HUES48 (cell line): ENCODE data around the gene RAE1.
A peak's percentile ranks its signal among the peaks of the same experiment; 100 is the strongest.

ENCODE experiments used
- H3K27ac ChIP-seq: one replicate; pipeline ENCODE4 v1.7.0; 2013; ENCODE audit warnings: low read depth, low read length, inconsistent platforms
- H3K27me3 ChIP-seq: 2 replicates; pipeline ENCODE4 v1.6.1; 2013; ENCODE audit warnings: mild to moderate bottlenecking, low read length; ENCODE audit not compliant: control insufficient read depth, insufficient read depth
- H3K36me3 ChIP-seq: 2 replicates; pipeline ENCODE4 v1.6.1; 2013; ENCODE audit warnings: low read length; ENCODE audit not compliant: control insufficient read depth, insufficient read depth
- H3K4me1 ChIP-seq: 2 replicates; pipeline ENCODE4 v1.6.1; 2013; ENCODE audit warnings: mild to moderate bottlenecking, low read length; ENCODE audit not compliant: control insufficient read depth, insufficient read depth
- H3K4me3 ChIP-seq: 2 replicates; pipeline ENCODE4 v1.5.1; 2013; ENCODE audit warnings: mild to moderate bottlenecking, low read depth, low read length
- H3K9ac ChIP-seq: 2 replicates; pipeline ENCODE4 v1.6.1; 2013; ENCODE audit warnings: mild to moderate bottlenecking, low read depth, low read length, moderate library complexity
- H3K9me3 ChIP-seq: 2 replicates; pipeline ENCODE4 v1.6.1; 2013; ENCODE audit warnings: low read length; ENCODE audit not compliant: control insufficient read depth, insufficient read depth

Gene RAE1

GRCh38 chr20:57404006-57404405 is 53.0 kb downstream of the RAE1 start:
- Histone ChIP-seq H3K4me3 (no peak overlapping the region), H3K9ac (no peak overlapping the region), H3K27me3 (no peaks in the 10 kb centered on the region), H3K9me3 (no peaks in the 10 kb centered on the region), H3K36me3 (peaks cover 91% of the 10 kb centered on the region), H3K4me1 (no peaks in the 10 kb centered on the region), H3K27ac (no peak overlapping the region)

- H3K9me3 ChIP-seq = no peaks in the 10 kb centered on the region
- H3K4me3 ChIP-seq = no peak overlapping the region
- no peaks in the 10 kb centered on the region for H3K27me3 ChIP-seq
- H3K27ac ChIP-seq = no peak overlapping the region
- H3K36me3 ChIP-seq = peaks cover 91% of the 10 kb centered on the region
- no peaks in the 10 kb centered on the region for H3K4me1 ChIP-seq
- H3K9ac ChIP-seq = no peak overlapping the region
These were observed 53.5 kb downstream of the RAE1 start for GRCh38 chr20:57404419-57405072.

- peaks cover 86% of the 10 kb centered on the region for H3K36me3 ChIP-seq
- H3K9me3 ChIP-seq = no peaks in the 10 kb centered on the region
- H3K27me3 ChIP-seq = no peaks in the 10 kb centered on the region
- no peak overlapping the region for H3K4me3 ChIP-seq
- H3K4me1 ChIP-seq = no peaks in the 10 kb centered on the region
- H3K27ac ChIP-seq = no peak overlapping the region
- H3K9ac ChIP-seq = no peak overlapping the region
These were observed 54.4 kb downstream of the RAE1 start for GRCh38 chr20:57405236-57406016.

GRCh38 chr20:57407541-57407956 is 56.5 kb downstream of the RAE1 start:
- Histone ChIP-seq H3K9me3 (no peaks in the 10 kb centered on the region), H3K36me3 (peaks cover 67% of the 10 kb centered on the region), H3K27me3 (no peaks in the 10 kb centered on the region), H3K27ac (no peak overlapping the region), H3K4me3 (no peak overlapping the region), H3K4me1 (no peaks in the 10 kb centered on the region), H3K9ac (no peak overlapping the region)

GRCh38 chr20:57408131-57408530 is 57.1 kb downstream of the RAE1 start:
- Histone ChIP-seq H3K9ac (no peak overlapping the region), H3K27me3 (no peaks in the 10 kb centered on the region), H3K4me1 (no peaks in the 10 kb centered on the region), H3K9me3 (no peaks in the 10 kb centered on the region), H3K36me3 (peaks cover 61% of the 10 kb centered on the region), H3K4me3 (no peak overlapping the region), H3K27ac (no peak overlapping the region)

GRCh38 chr20:57408536-57409233 is 57.6 kb downstream of the RAE1 start:
- Histone ChIP-seq H3K27me3 (no peaks in the 10 kb centered on the region), H3K9me3 (no peaks in the 10 kb centered on the region), H3K4me3 (no peak overlapping the region), H3K27ac (no peak overlapping the region), H3K9ac (no peak overlapping the region), H3K4me1 (no peaks in the 10 kb centered on the region), H3K36me3 (peaks cover 57% of the 10 kb centered on the region)

GRCh38 chr20:57409316-57409671 is 58.2 kb downstream of the RAE1 start:
- H3K36me3 ChIP-seq = peaks cover 51% of the 10 kb centered on the region
- no peak overlapping the region for H3K27ac ChIP-seq
- no peak overlapping the region for H3K9ac ChIP-seq
- no peaks in the 10 kb centered on the region for H3K4me1 ChIP-seq
- H3K4me3 ChIP-seq = no peak overlapping the region
- no peaks in the 10 kb centered on the region for H3K27me3 ChIP-seq
- H3K9me3 ChIP-seq = no peaks in the 10 kb centered on the region

- no peak overlapping the region for H3K9ac ChIP-seq
- no peaks in the 10 kb centered on the region for H3K9me3 ChIP-seq
- no peak overlapping the region for H3K4me3 ChIP-seq
- H3K36me3 ChIP-seq = peaks cover 46% of the 10 kb centered on the region
- H3K27ac ChIP-seq = peak overlapping the region; percentile 27
- H3K27me3 ChIP-seq = no peaks in the 10 kb centered on the region
- H3K4me1 ChIP-seq = no peaks in the 10 kb centered on the region
These were observed 58.8 kb downstream of the RAE1 start for GRCh38 chr20:57409672-57410397.

GRCh38 chr20:57410398-57410920 is 59.4 kb downstream of the RAE1 start:
- no peaks in the 10 kb centered on the region for H3K9me3 ChIP-seq
- H3K4me1 ChIP-seq = no peaks in the 10 kb centered on the region
- H3K27me3 ChIP-seq = no peaks in the 10 kb centered on the region
- peak overlapping the region; percentile 27 for H3K27ac ChIP-seq
- H3K9ac ChIP-seq = no peak overlapping the region
- H3K4me3 ChIP-seq = no peak overlapping the region
- peaks cover 40% of the 10 kb centered on the region for H3K36me3 ChIP-seq

GRCh38 chr20:57410924-57411323 is 59.9 kb downstream of the RAE1 start:
- no peaks in the 10 kb centered on the region for H3K4me1 ChIP-seq
- no peak overlapping the region for H3K9ac ChIP-seq
- H3K27ac ChIP-seq = no peak overlapping the region
- H3K9me3 ChIP-seq = no peaks in the 10 kb centered on the region
- H3K36me3 ChIP-seq = peaks cover 35% of the 10 kb centered on the region
- no peak overlapping the region for H3K4me3 ChIP-seq
- H3K27me3 ChIP-seq = no peaks in the 10 kb centered on the region
